K562 (cell line): ENCODE measurements around the gene PRR16. TPM values are rescaled to one million over a fixed set of nuclear protein-coding genes. Genes with fewer than 3 reads are reported as not detected.
A peak's percentile ranks its signal among the peaks of the same experiment; 100 is the strongest.

Experiments used
- ATAC-seq: fragments of 200-7000 bp; cut with Tn5 transposase; 3 replicates; pipeline ENCODE4 v1.9.1; 2020; ENCODE audit warnings: moderate library complexity
- BruUV-seq: library from RNA; stranded (reverse); fragments of 400-500 nt; replicated peaks from 2 replicates; lab custom pipeline; 2021; lab: Mats Ljungman, UMichigan
- CTCF ChIA-PET: fragments of 300-600 bp; formaldehyde crosslinking; extraction: SDS; loops from one replicate; lab custom pipeline; 2021; ENCODE audit warnings: low intra/inter-chr PET ratio; lab: Yijun Ruan, JAX
- POLR2A ChIA-PET: fragments of 300-600, 350-650 bp; sonication (Branson Sonifier 250); formaldehyde crosslinking; extraction: SDS; loops from one replicate; lab custom pipeline; 2021; ENCODE audit warnings: antibody characterized with exemption, inconsistent platforms; lab: Yijun Ruan, JAX
- DNase-seq, 4 experiments: peaks; one replicate each; pipeline versions ENCODE4 v3.0.0 to v3.0.0-alpha.2; 2011 to 2018; ENCODE audit warnings: low spot score in 3 of 4, mixed read lengths in 3 of 4; ENCODE audit errors: extremely low read depth in 1 of 4
- FAIRE-seq: peaks from 2 replicates; lab custom pipeline; 2011; peaks lifted over from hg19 to GRCh38; lab: Jason Lieb, UNC
- H2AFZ ChIP-seq: 2 replicates; pipeline ENCODE4 v1.6.0; 2011; ENCODE audit warnings: low read depth, low read length, control low read depth, inconsistent platforms
- H3K27ac ChIP-seq: fragments of 200-600 bp; 3 replicates; pipeline ENCODE4 v1.8.0; 2011; ENCODE audit warnings: low read depth, mild to moderate bottlenecking, control low read depth, inconsistent platforms, low read length, moderate library complexity, mixed read lengths; ENCODE audit errors: extremely low read depth
- H3K27me3 ChIP-seq, 2 experiments: fragments of 300-600 bp in 1 of 2; 2 replicates in 1 of 2; 3 replicates in 1 of 2; pipeline versions ENCODE4 v1.6.0 to v1.8.0; 2011; ENCODE audit warnings: inconsistent platforms in 2 of 2, low read length in 2 of 2, mild to moderate bottlenecking in 1 of 2, mixed read lengths in 1 of 2, moderate library complexity in 1 of 2; ENCODE audit not compliant: control insufficient read depth in 2 of 2, insufficient read depth in 2 of 2
- H3K36me3 ChIP-seq: fragments of 300-600 bp; 3 replicates; pipeline ENCODE4 v1.8.0; 2011; ENCODE audit warnings: mild to moderate bottlenecking, low read length, inconsistent platforms; ENCODE audit not compliant: control insufficient read depth, insufficient read depth
- H3K4me1 ChIP-seq, 2 experiments: fragments of 200-600 bp in 1 of 2; replicated peaks in 1 of 2; 2 replicates in 1 of 2; 3 replicates in 1 of 2; pipeline versions ENCODE4 v1.5.1 to v1.8.0; 2011; ENCODE audit warnings: inconsistent platforms in 2 of 2, low read length in 2 of 2, mild to moderate bottlenecking in 1 of 2, mixed read lengths in 1 of 2, moderate library complexity in 1 of 2; ENCODE audit not compliant: control insufficient read depth in 2 of 2, insufficient read depth in 2 of 2
- H3K4me2 ChIP-seq: 2 replicates; pipeline ENCODE4 v1.6.1; 2011; ENCODE audit warnings: low read length, control low read depth, inconsistent platforms, mixed read lengths; ENCODE audit not compliant: insufficient read depth
- H3K4me3 ChIP-seq: fragments of 200-600 bp; sonication (generic), shearing (Covaris generic); 2 replicates; pipeline ENCODE4 v1.5.1; 2016; ENCODE audit warnings: control low read depth, inconsistent platforms
- H3K79me2 ChIP-seq: fragments of 200-600 bp; 3 replicates; pipeline ENCODE4 v1.8.0; 2011; ENCODE audit warnings: low read length, inconsistent platforms; ENCODE audit not compliant: control insufficient read depth, insufficient read depth
- H3K9ac ChIP-seq, 2 experiments: 2 replicates each; pipeline versions ENCODE4 v1.6.0 to v1.6.1; 2011; ENCODE audit warnings: low read depth in 2 of 2, low read length in 2 of 2, control low read depth in 1 of 2, inconsistent platforms in 1 of 2, mild to moderate bottlenecking in 1 of 2, mixed read lengths in 1 of 2; ENCODE audit not compliant: insufficient read depth in 1 of 2
- H3K9me1 ChIP-seq: one replicate; pipeline ENCODE4 v1.6.0; 2011; ENCODE audit warnings: inconsistent platforms, mild to moderate bottlenecking, low read length, moderate library complexity; ENCODE audit not compliant: control insufficient read depth, insufficient read depth
- H3K9me3 ChIP-seq: replicated peaks from 2 replicates; pipeline ENCODE4 v1.5.1; 2011; ENCODE audit warnings: low read depth, low read length, inconsistent platforms; ENCODE audit not compliant: control insufficient read depth, insufficient read depth
- H4K20me1 ChIP-seq: replicated peaks from 2 replicates; pipeline ENCODE4 v1.6.1; 2011; ENCODE audit warnings: low read length, inconsistent platforms, mixed read lengths; ENCODE audit not compliant: control insufficient read depth, insufficient read depth
- ASH1L ChIP-seq: fragments of 450-650 bp; IDR thresholded peaks from 2 replicates; pipeline ENCODE4 v1.6.1; 2018; ENCODE audit warnings: borderline replicate concordance, mild to moderate bottlenecking, low read depth; ENCODE audit not compliant: partially characterized antibody
- FOSL1 ChIP-seq: fragments of 200-800 bp; sonication (Bioruptor generic); conservative IDR thresholded peaks from 2 replicates; pipeline ENCODE4 v1.6.1; 2016; ENCODE audit warnings: missing genetic modification characterization, missing compliant biosample characterization
- SAFB2 ChIP-seq: fragments of 200-400 bp; formaldehyde crosslinking; IDR thresholded peaks from 2 replicates; pipeline ENCODE4 v1.6.1; 2018; ENCODE audit warnings: borderline replicate concordance, low read length, low read depth, moderate library complexity; ENCODE audit not compliant: severe bottlenecking
- SMAD3 ChIP-seq: fragments of 450-650 bp; formaldehyde crosslinking; conservative IDR thresholded peaks from 2 replicates; pipeline ENCODE4 v1.4.0; 2020; ENCODE audit warnings: mild to moderate bottlenecking
- ZNF232 ChIP-seq: sonication (generic); formaldehyde crosslinking; IDR thresholded peaks from 2 replicates; pipeline ENCODE4 v1.8.0; 2022; ENCODE audit warnings: mild to moderate bottlenecking, missing genetic modification reagents
- WGBS: fragments of 100-300 bp; shearing (Covaris generic); methylation state at CpG from one replicate; pipeline ENCODE4 v1.1.6; 2016; ENCODE audit warnings: low coverage, mixed read lengths; ENCODE audit not compliant: insufficient coverage; ENCODE audit errors: missing lambda C conversion rate; 5-methylcytosine and 5-hydroxymethylcytosine counted together
- in situ Hi-C: fragments of 300-500 bp; cut with MboI; formaldehyde crosslinking; loops from 4 replicates; pipeline ENCODE4 v1.15.0; 2018; ENCODE audit warnings: inconsistent platforms, mixed read lengths
- intact Hi-C: fragments of 100-400 bp; cut with micrococcal nuclease; formaldehyde crosslinking; loops from 2 replicates; pipeline ENCODE4 v1.14.2; 2022
- polyA plus RNA-seq, 8 experiments: library from polyadenylated mRNA; depleted of rRNA in 4 of 8; stranded (reverse) in 5 of 8; unstranded in 3 of 8; fragments of >200 nt; fragmentation: Nextera tagmentation in 2 of 8; fragmentation: Illumina TruSeq in 1 of 8; extraction: Ambion mirVana in 2 of 8; extraction: Trizol in 1 of 8; gene quantifications; 2 replicates each; pipeline versions ENCODE4 v1.2.1 to v1.2.3, GENCODE V29; 2011 to 2014; ENCODE audit warnings: inconsistent platforms in 1 of 8, missing spikeins in 1 of 8
- total RNA-seq, 7 experiments: library from RNA; depleted of rRNA in 6 of 7; stranded (reverse); fragments of >200 nt in 6 of 7; fragmentation: Illumina TruSeq in 2 of 7; extraction: Trizol in 2 of 7; gene quantifications; 2 replicates each; pipeline versions ENCODE4 v1.2.1 to v1.2.3, GENCODE V29; 2011 to 2021; ENCODE audit warnings: low replicate concordance in 1 of 7
- TF ChIP-seq, protein P1 (sequence below), 2 experiments: fragments of 450-650 bp; IDR thresholded peaks; 2 replicates each; pipeline ENCODE4 v1.6.1; 2016; ENCODE audit warnings: mild to moderate bottlenecking in 2 of 2, borderline replicate concordance in 1 of 2, low read depth in 1 of 2, moderate library complexity in 1 of 2
- TF ChIP-seq, protein P2 (sequence below): fragments of 450-650 bp; IDR thresholded peaks from 2 replicates; pipeline ENCODE4 v1.6.1; 2016

PRR16 gene
- total and polyA plus RNA-seq, 9 of the 15 experiments (the other 6 are each of a cell fraction or from before 2014, with no cell fraction given), result 0.61 to 10.1 (median 3.3) TPM

DNA sequence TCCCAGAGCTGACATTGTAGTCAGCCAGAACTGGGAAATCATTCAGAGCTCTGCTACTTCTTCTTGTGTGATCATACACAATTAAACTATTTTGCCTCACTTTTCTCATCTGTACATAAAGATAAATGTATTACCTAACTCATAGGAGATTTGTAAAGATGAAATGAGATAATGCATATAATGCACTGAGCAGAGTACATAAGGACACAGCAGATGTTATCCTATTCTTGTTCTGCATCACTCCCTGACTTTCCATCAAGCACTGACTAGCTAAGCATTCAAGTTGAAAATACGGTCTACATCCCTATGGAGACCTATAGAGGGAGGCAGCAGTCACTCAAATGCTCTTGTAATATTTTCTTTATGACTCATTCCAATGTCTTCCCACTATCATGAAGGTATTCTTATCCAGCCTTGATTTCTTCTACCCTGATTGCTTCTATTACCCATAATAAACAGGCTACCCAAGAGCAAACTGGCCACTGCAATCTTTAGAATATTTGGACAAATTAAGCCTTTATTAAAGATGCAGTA lies 16.3 kb upstream of the PRR16 start:
- no peaks in the 10 kb centered on the region for H3K9me3 ChIP-seq
- in situ Hi-C loops, result no loop called here
- no peak for ATAC-seq
- BruUV-seq, result no TSS peak
- no peak for FAIRE-seq
- no peak overlapping the region for H3K4me2 ChIP-seq
- H3K36me3 ChIP-seq, result no peaks in the 10 kb centered on the region
- CTCF ChIA-PET, result no interaction called here
- H3K4me3 ChIP-seq, result no peak overlapping the region
- no peaks in the 10 kb centered on the region for H4K20me1 ChIP-seq
- H3K4me1 ChIP-seq, result no peaks in the 10 kb centered on the region
- POLR2A ChIA-PET, result interaction anchor here (0.8 kb wide), 1 partner anchor 179 kb away, joined by 3 read pairs; no protein-coding TSS in a partner anchor
- 5% methylated on average over 1 of the region's 1 CpG for WGBS
- H3K9me1 ChIP-seq, result no peaks in the 10 kb centered on the region
- H2AFZ ChIP-seq, result no peak overlapping the region
- DNase-seq, result no peak
- H3K79me2 ChIP-seq, result no peaks in the 10 kb centered on the region
- no peaks in the 10 kb centered on the region for H3K27me3 ChIP-seq
- intact Hi-C loops, result no loop called here
- H3K9ac ChIP-seq, result no peak overlapping the region
- no peak overlapping the region for H3K27ac ChIP-seq
- TF ChIP-seq, protein P1, sequence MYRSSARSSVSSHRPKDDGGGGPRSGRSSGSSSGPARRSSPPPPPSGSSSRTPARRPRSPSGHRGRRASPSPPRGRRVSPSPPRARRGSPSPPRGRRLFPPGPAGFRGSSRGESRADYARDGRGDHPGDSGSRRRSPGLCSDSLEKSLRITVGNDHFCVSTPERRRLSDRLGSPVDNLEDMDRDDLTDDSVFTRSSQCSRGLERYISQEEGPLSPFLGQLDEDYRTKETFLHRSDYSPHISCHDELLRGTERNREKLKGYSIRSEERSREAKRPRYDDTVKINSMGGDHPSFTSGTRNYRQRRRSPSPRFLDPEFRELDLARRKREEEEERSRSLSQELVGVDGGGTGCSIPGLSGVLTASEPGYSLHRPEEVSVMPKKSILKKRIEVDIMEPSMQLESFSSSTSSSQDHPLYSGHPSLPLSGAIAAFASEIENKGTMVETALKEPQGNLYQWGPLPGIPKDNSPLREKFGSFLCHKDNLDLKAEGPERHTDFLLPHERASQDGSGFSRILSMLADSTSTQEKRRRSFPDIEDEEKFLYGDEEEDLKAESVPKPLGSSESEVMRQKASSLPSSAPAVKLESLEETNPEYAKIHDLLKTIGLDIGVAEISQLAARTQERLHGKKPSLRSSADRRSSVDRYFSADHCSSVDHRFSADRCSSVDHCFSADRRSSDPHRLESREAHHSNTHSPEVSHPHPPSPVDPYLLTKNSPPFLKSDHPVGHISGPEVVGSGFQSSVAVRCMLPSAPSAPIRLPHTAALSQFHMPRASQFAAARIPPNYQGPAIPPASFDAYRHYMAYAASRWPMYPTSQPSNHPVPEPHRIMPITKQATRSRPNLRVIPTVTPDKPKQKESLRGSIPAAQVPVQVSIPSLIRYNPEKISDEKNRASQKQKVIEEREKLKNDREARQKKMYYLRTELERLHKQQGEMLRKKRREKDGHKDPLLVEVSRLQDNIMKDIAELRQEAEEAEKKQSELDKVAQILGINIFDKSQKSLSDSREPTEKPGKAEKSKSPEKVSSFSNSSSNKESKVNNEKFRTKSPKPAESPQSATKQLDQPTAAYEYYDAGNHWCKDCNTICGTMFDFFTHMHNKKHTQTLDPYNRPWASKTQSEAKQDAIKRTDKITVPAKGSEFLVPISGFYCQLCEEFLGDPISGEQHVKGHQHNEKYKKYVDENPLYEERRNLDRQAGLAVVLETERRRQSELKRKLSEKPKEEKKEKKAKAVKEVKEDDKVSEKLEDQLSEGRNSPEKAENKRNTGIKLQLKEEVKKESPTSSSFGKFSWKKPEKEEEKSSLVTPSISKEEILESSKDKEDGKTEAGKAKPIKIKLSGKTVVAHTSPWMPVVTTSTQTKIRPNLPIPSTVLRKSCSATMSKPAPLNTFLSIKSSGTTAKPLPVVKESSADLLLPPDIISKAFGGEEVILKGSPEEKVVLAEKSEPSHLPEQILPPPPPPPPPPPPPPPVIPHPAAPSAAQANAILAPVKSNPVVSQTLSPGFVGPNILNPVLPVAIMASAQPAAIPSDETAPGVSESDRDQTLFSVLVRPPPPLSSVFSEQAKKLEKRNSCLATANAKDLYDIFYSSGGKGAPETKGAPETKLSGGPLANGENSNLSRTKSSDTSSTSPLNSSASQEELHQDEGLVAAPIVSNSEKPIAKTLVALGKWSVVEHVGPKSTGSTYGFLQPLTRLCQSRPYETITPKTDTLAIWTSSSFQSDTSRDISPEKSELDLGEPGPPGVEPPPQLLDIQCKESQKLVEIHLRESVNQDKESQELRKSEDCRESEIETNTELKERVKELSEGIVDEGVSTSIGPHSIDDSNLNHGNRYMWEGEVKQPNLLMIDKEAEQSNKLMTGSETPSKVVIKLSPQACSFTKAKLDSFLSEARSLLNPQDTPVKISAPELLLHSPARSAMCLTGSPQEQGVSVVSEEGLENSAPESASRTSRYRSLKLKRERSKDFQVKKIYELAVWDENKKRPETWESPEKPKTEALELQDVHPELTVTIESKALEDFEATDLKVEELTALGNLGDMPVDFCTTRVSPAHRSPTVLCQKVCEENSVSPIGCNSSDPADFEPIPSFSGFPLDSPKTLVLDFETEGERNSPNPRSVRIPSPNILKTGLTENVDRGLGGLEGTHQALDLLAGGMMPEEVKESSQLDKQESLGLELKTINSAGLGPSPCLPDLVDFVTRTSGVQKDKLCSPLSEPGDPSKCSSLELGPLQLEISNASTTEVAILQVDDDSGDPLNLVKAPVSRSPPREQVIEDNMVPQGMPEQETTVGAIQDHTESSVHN (IDR thresholded peaks at IDR 0.05; ENCODE audit: borderline replicate concordance in 1 of 2, low read depth in 1 of 2), result no peak
- TF ChIP-seq, protein P2, sequence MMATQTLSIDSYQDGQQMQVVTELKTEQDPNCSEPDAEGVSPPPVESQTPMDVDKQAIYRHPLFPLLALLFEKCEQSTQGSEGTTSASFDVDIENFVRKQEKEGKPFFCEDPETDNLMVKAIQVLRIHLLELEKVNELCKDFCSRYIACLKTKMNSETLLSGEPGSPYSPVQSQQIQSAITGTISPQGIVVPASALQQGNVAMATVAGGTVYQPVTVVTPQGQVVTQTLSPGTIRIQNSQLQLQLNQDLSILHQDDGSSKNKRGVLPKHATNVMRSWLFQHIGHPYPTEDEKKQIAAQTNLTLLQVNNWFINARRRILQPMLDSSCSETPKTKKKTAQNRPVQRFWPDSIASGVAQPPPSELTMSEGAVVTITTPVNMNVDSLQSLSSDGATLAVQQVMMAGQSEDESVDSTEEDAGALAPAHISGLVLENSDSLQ, result peak; percentile 37; the same call in 1 of the 2 replicates
- TF ChIP-seq ASH1L (no peak), SMAD3 (CRISPR knock-in tag) (no peak), SAFB2 (no peak), ZNF232 (CRISPR knock-in tag) (no peak), FOSL1 (0 out of 2 replicates have a peak, but pooled peaks have one; percentile 23)
